ENCODE measurements around the gene HDGF.

- peak in 3 of 6 experiments; percentile 27 to 43 (median 37) for TF ChIP-seq CTCF (IDR thresholded peaks at IDR 0.05)
- TF ChIP-seq POLR2A (IDR thresholded peaks at IDR 0.05) = no peak
These were observed 24.8 kb downstream of the HDGF start for GRCh38 chr1:156726549-156727226.
